HG02884 (cell line): Measurements from ENCODE around the gene KHDC1L.
A peak's percentile ranks its signal among the peaks of the same experiment; 100 is the strongest.
"Not testable (repeated sequence)": the region's sequence is repeated elsewhere in the genome, so short reads cannot be mapped to it uniquely, and the experiment has no call there.

Experiments used
- ATAC-seq: cut with Tn5 transposase; IDR thresholded peaks from one replicate; pipeline ENCODE4 v1.9.1; 2021; ENCODE audit warnings: mild to moderate bottlenecking, moderate library complexity; ENCODE audit not compliant: unreplicated experiment

The KHDC1L gene

GRCh38 chr6:73225396-73225795, at the start of gene KHDC1L:
Gene KHDC1L, minus strand, starts transcription at chr6:73225496. Its CDS starts 88 bp downstream, at chr6:73225408.
- ATAC-seq, result no peak

- not testable (repeated sequence) for ATAC-seq
These were observed 44.0 kb upstream of the KHDC1L start for GRCh38 chr6:73269296-73269695.

GRCh38 chr6:73268896-73269295, 43.6 kb upstream of the KHDC1L start:
- not testable (repeated sequence) for ATAC-seq

- ATAC-seq, result no peak
These were observed 39.1 kb upstream of the KHDC1L start for GRCh38 chr6:73264446-73264845.

- peak; percentile 2 for ATAC-seq
These were observed 38.2 kb upstream of the KHDC1L start for GRCh38 chr6:73263570-73263909.

GRCh38 chr6:73262671-73263569, 37.6 kb upstream of the KHDC1L start, which contains the start of gene KHDC1:
Gene KHDC1, minus strand, starts transcription at chr6:73263196. Its CDS starts 20,679 bp downstream, at chr6:73242517.
- peak; percentile 92 for ATAC-seq

- no peak for ATAC-seq
These were observed 33.4 kb upstream of the KHDC1L start for GRCh38 chr6:73258721-73259120.

GRCh38 chr6:73254323-73254722, 29.0 kb upstream of the KHDC1L start:
- ATAC-seq, result not testable (repeated sequence)

- no peak for ATAC-seq
These were observed 27.4 kb upstream of the KHDC1L start for GRCh38 chr6:73252703-73253102.

- no peak for ATAC-seq
These were observed 24.7 kb upstream of the KHDC1L start for GRCh38 chr6:73250016-73250415.

GRCh38 chr6:73248192-73248903, 23.1 kb upstream of the KHDC1L start:
- ATAC-seq, result no peak

GRCh38 chr6:73242001-73242400, 16.7 kb upstream of the KHDC1L start:
- ATAC-seq, result no peak

- ATAC-seq, result no peak
These were observed 15.4 kb upstream of the KHDC1L start for GRCh38 chr6:73240730-73241129.

GRCh38 chr6:73236144-73236750, 11.0 kb upstream of the KHDC1L start:
- no peak for ATAC-seq

GRCh38 chr6:73234733-73235132, 9.4 kb upstream of the KHDC1L start:
- no peak for ATAC-seq

GRCh38 chr6:73233971-73234370, 8.7 kb upstream of the KHDC1L start:
- ATAC-seq, result not testable (repeated sequence)

GRCh38 chr6:73233048-73233447, 7.8 kb upstream of the KHDC1L start:
- no peak for ATAC-seq

GRCh38 chr6:73231986-73232391, 6.7 kb upstream of the KHDC1L start:
- no peak for ATAC-seq

GRCh38 chr6:73227606-73228255, 2.4 kb upstream of the KHDC1L start:
- ATAC-seq, result no peak

- ATAC-seq, result no peak
These were observed 8.4 kb downstream of the KHDC1L start for GRCh38 chr6:73216859-73217258.

- ATAC-seq, result no peak
These were observed 16.2 kb downstream of the KHDC1L start for GRCh38 chr6:73209117-73209516.
